Smooth muscle cell (in vitro differentiated cells): ENCODE data around the gene LEUTX. TPM values are rescaled to one million over a fixed set of nuclear protein-coding genes. Genes with fewer than 3 reads are reported as not detected.

ENCODE experiments used
- DNase-seq: peaks from one replicate; lab custom pipeline; 2025; ENCODE audit not compliant: unreplicated experiment; lab: John Stamatoyannopoulos, UW
- H2AFZ ChIP-seq: fragments of 200-600 bp; sonication (generic); 2 replicates; pipeline ENCODE4 v1.6.0; 2016; ENCODE audit warnings: antibody characterized with exemption, low read depth, mild to moderate bottlenecking
- H3F3A ChIP-seq: fragments of 200-600 bp; sonication (generic); 2 replicates; pipeline ENCODE4 v1.6.0; 2017; ENCODE audit warnings: antibody characterized with exemption, low read depth
- H3K27ac ChIP-seq: fragments of 200-600 bp; sonication (generic); 2 replicates; pipeline ENCODE4 v1.5.1; 2016; ENCODE audit warnings: low read depth, mild to moderate bottlenecking
- H3K27me3 ChIP-seq: fragments of 200-600 bp; sonication (generic); 2 replicates; pipeline ENCODE4 v1.6.1; 2016; ENCODE audit warnings: low read depth, mild to moderate bottlenecking
- H3K36me3 ChIP-seq: fragments of 200-600 bp; sonication (generic); 2 replicates; pipeline ENCODE4 v1.5.1; 2016; ENCODE audit warnings: low read depth
- H3K4me1 ChIP-seq: fragments of 200-600 bp; sonication (generic); 2 replicates; pipeline ENCODE4 v1.5.1; 2016; ENCODE audit warnings: low read depth
- H3K4me2 ChIP-seq: fragments of 200-600 bp; sonication (generic); 2 replicates; pipeline ENCODE4 v1.6.0; 2016; ENCODE audit warnings: mild to moderate bottlenecking
- H3K4me3 ChIP-seq: fragments of 200-600 bp; sonication (generic); 2 replicates; pipeline ENCODE4 v1.5.1; 2016; ENCODE audit warnings: mild to moderate bottlenecking
- H3K79me2 ChIP-seq: fragments of 200-600 bp; sonication (generic); 2 replicates; pipeline ENCODE4 v1.6.0; 2016; ENCODE audit warnings: low read depth, mild to moderate bottlenecking
- H3K9ac ChIP-seq: fragments of 200-600 bp; sonication (generic); 2 replicates; pipeline ENCODE4 v1.6.0; 2016; ENCODE audit warnings: low read depth
- H3K9me3 ChIP-seq: fragments of 200-600 bp; sonication (generic); replicated peaks from 2 replicates; pipeline ENCODE4 v1.5.1; 2016; ENCODE audit warnings: low read depth
- H4K20me1 ChIP-seq: fragments of 200-600 bp; sonication (generic); 2 replicates; pipeline ENCODE4 v1.6.0; 2016; ENCODE audit warnings: low read depth
- CTCF ChIP-seq: fragments of 200-600 bp; sonication (generic); IDR thresholded peaks from 2 replicates; pipeline ENCODE4 v1.5.1; 2017; ENCODE audit warnings: borderline replicate concordance, mild to moderate bottlenecking, antibody characterized with exemption; ENCODE audit not compliant: insufficient read depth, poor library complexity, severe bottlenecking
- WGBS: methylation state at CpG from one replicate; pipeline ENCODE4 v1.1.7; 2016; ENCODE audit warnings: low lambda C conversion rate; 5-methylcytosine and 5-hydroxymethylcytosine counted together
- polyA plus RNA-seq: library from polyadenylated mRNA; unstranded; fragments of >200 nt; fragmentation: Nextera tagmentation; extraction: Ambion mirVana; gene quantifications from 2 replicates; pipeline ENCODE4 v1.2.1, GENCODE V29; 2016
- total RNA-seq: library from RNA; depleted of rRNA; stranded (reverse); fragments of >200 nt; gene quantifications from 2 replicates; pipeline ENCODE4 v1.2.3, GENCODE V29; 2014

The LEUTX gene
- total and polyA plus RNA-seq, 2 experiments from 2014 or later: not detected

- H3K27ac ChIP-seq: no peak overlapping the region
- H3K4me2 ChIP-seq: no peak overlapping the region
- H2AFZ ChIP-seq: no peak overlapping the region
- DNase-seq: no peak
- H4K20me1 ChIP-seq: no peaks in the 10 kb centered on the region
- no peaks in the 10 kb centered on the region for H3K79me2 ChIP-seq
- H3K27me3 ChIP-seq: no peaks in the 10 kb centered on the region
- no peaks in the 10 kb centered on the region for H3F3A ChIP-seq
- no peak overlapping the region for H3K4me3 ChIP-seq
- 81% methylated on average over 8 of the region's 8 CpGs for WGBS
- H3K9ac ChIP-seq: no peak overlapping the region
- no peaks in the 10 kb centered on the region for H3K4me1 ChIP-seq
- H3K9me3 ChIP-seq: no peaks in the 10 kb centered on the region
- no peaks in the 10 kb centered on the region for H3K36me3 ChIP-seq
- TF ChIP-seq CTCF: no peak
Measured at GRCh38 chr19:39768334-39768733, 10.3 kb upstream of the LEUTX start.

DNA sequence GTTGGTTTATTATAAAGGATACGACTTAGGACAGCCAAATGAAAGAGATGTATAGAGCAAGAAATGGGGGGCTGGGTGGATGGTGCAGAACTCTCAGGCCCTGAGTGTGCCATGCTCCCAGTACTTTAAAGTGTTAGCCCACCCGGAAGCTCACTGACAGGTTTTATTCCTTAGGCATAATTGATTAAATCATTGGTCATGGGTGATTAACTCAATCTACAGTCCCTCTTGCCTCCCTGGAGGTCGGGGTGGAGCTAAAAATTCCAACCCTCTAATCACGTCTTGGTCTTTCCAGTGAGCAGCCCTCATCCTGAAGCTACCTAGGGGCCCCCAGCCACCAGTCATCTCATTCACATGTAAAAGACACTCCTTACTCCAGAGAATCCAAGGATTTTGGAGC lies 9.9 kb upstream of the LEUTX start:
- H3K27ac ChIP-seq: no peak overlapping the region
- TF ChIP-seq CTCF: no peak
- H3K27me3 ChIP-seq: no peaks in the 10 kb centered on the region
- no peak overlapping the region for H3K4me3 ChIP-seq
- H2AFZ ChIP-seq: no peak overlapping the region
- H3K9ac ChIP-seq: no peak overlapping the region
- no peaks in the 10 kb centered on the region for H3K9me3 ChIP-seq
- no peaks in the 10 kb centered on the region for H3K36me3 ChIP-seq
- WGBS: 66% methylated on average over 4 of the region's 4 CpGs
- DNase-seq: no peak
- H3K4me2 ChIP-seq: no peak overlapping the region
- no peaks in the 10 kb centered on the region for H3K4me1 ChIP-seq
- H3F3A ChIP-seq: no peaks in the 10 kb centered on the region
- H3K79me2 ChIP-seq: no peaks in the 10 kb centered on the region
- no peaks in the 10 kb centered on the region for H4K20me1 ChIP-seq

DNA sequence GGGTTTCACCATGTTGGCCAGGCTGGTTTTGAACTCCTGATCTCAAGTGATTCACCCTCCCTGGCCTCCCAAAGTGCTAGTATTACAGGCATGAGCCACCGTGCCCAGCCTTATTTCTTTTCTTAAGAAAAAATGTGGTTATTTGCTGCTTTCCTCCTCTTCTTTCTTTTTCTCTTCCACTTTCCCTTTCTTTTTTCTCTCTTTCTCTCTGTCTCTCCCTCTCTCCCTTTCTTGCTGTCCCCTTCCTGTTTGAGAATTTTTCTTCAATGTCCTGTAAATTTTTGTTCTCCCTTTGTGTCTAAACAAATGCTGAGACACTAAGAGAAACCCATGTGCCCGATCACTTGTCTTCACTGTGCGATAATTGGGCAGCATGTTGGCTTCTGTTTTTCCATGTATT lies 2.2 kb downstream of the LEUTX start:
- no peaks in the 10 kb centered on the region for H3K27me3 ChIP-seq
- DNase-seq: no peak
- no peaks in the 10 kb centered on the region for H3K36me3 ChIP-seq
- no peak overlapping the region for H3K9ac ChIP-seq
- WGBS: 85% methylated on average over 3 of the region's 3 CpGs
- no peaks in the 10 kb centered on the region for H3K79me2 ChIP-seq
- H3K9me3 ChIP-seq: no peaks in the 10 kb centered on the region
- TF ChIP-seq CTCF: no peak
- H3K4me1 ChIP-seq: no peaks in the 10 kb centered on the region
- no peak overlapping the region for H2AFZ ChIP-seq
- no peak overlapping the region for H3K4me3 ChIP-seq
- H3K27ac ChIP-seq: no peak overlapping the region
- no peak overlapping the region for H3K4me2 ChIP-seq
- no peaks in the 10 kb centered on the region for H3F3A ChIP-seq
- H4K20me1 ChIP-seq: no peaks in the 10 kb centered on the region

- TF ChIP-seq CTCF: no peak
- Histone ChIP-seq H3K9me3 (no peaks in the 10 kb centered on the region), H3K36me3 (no peaks in the 10 kb centered on the region), H4K20me1 (no peaks in the 10 kb centered on the region), H3F3A (no peaks in the 10 kb centered on the region), H3K4me3 (no peak overlapping the region), H2AFZ (no peak overlapping the region), H3K4me2 (no peak overlapping the region), H3K4me1 (no peaks in the 10 kb centered on the region), H3K9ac (no peak overlapping the region), H3K27me3 (no peaks in the 10 kb centered on the region), H3K27ac (no peak overlapping the region), H3K79me2 (no peaks in the 10 kb centered on the region)
- no peak for DNase-seq
Measured at GRCh38 chr19:39788244-39788643, 9.6 kb downstream of the LEUTX start.
